Thyroid gland (tissue), 4 donors: ENCODE measurements around the gene CAPG. TPM values are rescaled to one million over a fixed set of nuclear protein-coding genes. Genes with fewer than 3 reads are reported as not detected.
"Not testable (repeated sequence)": the region's sequence is repeated elsewhere in the genome, so short reads cannot be mapped to it uniquely, and the experiment has no call there.

ENCODE experiments used
- DNase-seq, 2 donors: peaks; one replicate each; pipeline ENCODE4 v3.0.0-alpha.2; 2019
- H3K27ac ChIP-seq, 3 donors: fragments of 200-600 bp; sonication (generic); 1 replicate in 2 of 3; 2 replicates in 1 of 3; pipeline ENCODE4 v1.5.1; 2016 to 2019; ENCODE audit warnings: mild to moderate bottlenecking in 1 of 3, moderate library complexity in 1 of 3
- H3K27me3 ChIP-seq: fragments of 200-600 bp; sonication (generic); one replicate; pipeline ENCODE4 v1.5.1; 2019
- H3K36me3 ChIP-seq, 2 donors: fragments of 200-600 bp; sonication (generic); one replicate each; pipeline ENCODE4 v1.5.1; 2016 to 2019
- H3K4me1 ChIP-seq, 2 donors: fragments of 200-600 bp; sonication (generic); one replicate each; pipeline ENCODE4 v1.5.1; 2017 to 2019
- H3K4me3 ChIP-seq, 3 donors: fragments of 200-600 bp; sonication (generic); replicated peaks in 1 of 3; 1 replicate in 2 of 3; 2 replicates in 1 of 3; pipeline ENCODE4 v1.5.1; 2016; ENCODE audit warnings: mild to moderate bottlenecking in 1 of 3
- H3K9me3 ChIP-seq: fragments of 200-600 bp; sonication (generic); one replicate; pipeline ENCODE4 v1.5.1; 2017
- CTCF ChIP-seq, 6 experiments: fragments of 200-600 bp in 3 of 6; fragments of 450-650 bp in 3 of 6; sonication (generic) in 3 of 6; IDR thresholded peaks; one replicate each; pipeline ENCODE4 v1.5.1; 2016 to 2019; ENCODE audit warnings: antibody characterized with exemption in 6 of 6, mild to moderate bottlenecking in 2 of 6, inconsistent platforms in 1 of 6, moderate library complexity in 1 of 6
- POLR2A ChIP-seq, 2 donors: fragments of 450-650 bp; IDR thresholded peaks; one replicate each; pipeline ENCODE4 v1.6.1; 2017; ENCODE audit warnings: antibody characterized with exemption in 2 of 2, mild to moderate bottlenecking in 2 of 2, moderate library complexity in 1 of 2
- WGBS, 2 donors: methylation state at CpG; one replicate each; pipeline ENCODE4 v1.1.5; 2017; 5-methylcytosine and 5-hydroxymethylcytosine counted together
- intact Hi-C: fragments of 100-400 bp; cut with DNase I; formaldehyde crosslinking; loops from one replicate; pipeline ENCODE4 v1.15.1; 2023
- total RNA-seq, 4 donors: library from RNA; depleted of rRNA; stranded (reverse); fragments of >200 nt; gene quantifications; one replicate each; pipeline ENCODE4 v1.2.3, GENCODE V29; 2016

The CAPG gene
- total RNA-seq, 4 donors from 2014 or later = 155 to 257 (median 225) TPM

GRCh38 chr2:85444629-85445172 is 34.5 kb upstream of the CAPG start:
- Histone ChIP-seq H3K27ac (peak overlapping the region; percentile 36 to 70 (median 65)), H3K9me3 (no peaks in the 10 kb centered on the region), H3K4me3 (no peak overlapping the region), H3K36me3 (no peaks in the 10 kb centered on the region), H3K27me3 (no peaks in the 10 kb centered on the region), H3K4me1 (peaks cover 12 to 31% of the 10 kb centered on the region in 2 donors)
- DNase-seq = no peak
- intact Hi-C loops = no loop called here
- WGBS, 2 donors = 84 to 93% methylated on average over 6 of the region's 6 CpGs
- TF ChIP-seq CTCF (IDR thresholded peaks at IDR 0.05) = no peak
- no peak for TF ChIP-seq POLR2A (IDR thresholded peaks at IDR 0.05)

- H3K36me3 ChIP-seq = no peaks in the 10 kb centered on the region
- H3K9me3 ChIP-seq = no peaks in the 10 kb centered on the region
- H3K4me1 ChIP-seq = peaks cover 38 to 59% of the 10 kb centered on the region in 2 donors
- H3K4me3 ChIP-seq = no peak overlapping the region
- DNase-seq = no peak
- TF ChIP-seq POLR2A (IDR thresholded peaks at IDR 0.05) (no peak), CTCF (IDR thresholded peaks at IDR 0.05) (no peak)
- H3K27me3 ChIP-seq = no peaks in the 10 kb centered on the region
- peak overlapping the region in 1 of 3 donors; percentile 99 for H3K27ac ChIP-seq
- 73 to 79% methylated on average over 4 of the region's 4 CpGs for WGBS, 2 donors
- intact Hi-C loops = no loop called here
Measured at GRCh38 chr2:85441864-85442263, 31.7 kb upstream of the CAPG start.

GRCh38 chr2:85440729-85441128 is 30.6 kb upstream of the CAPG start:
- peak; percentile 46 to 54 for DNase-seq
- Histone ChIP-seq H3K4me1 (peaks cover 46 to 64% of the 10 kb centered on the region in 2 donors), H3K9me3 (no peaks in the 10 kb centered on the region), H3K27ac (peak overlapping the region; percentile 23 to 99 (median 99)), H3K27me3 (no peaks in the 10 kb centered on the region), H3K4me3 (no peak overlapping the region), H3K36me3 (no peaks in the 10 kb centered on the region)
- intact Hi-C loops = no loop called here
- WGBS, 2 donors = 66 to 69% methylated on average over 5 of the region's 5 CpGs
- TF ChIP-seq POLR2A (IDR thresholded peaks at IDR 0.05) (no peak), CTCF (IDR thresholded peaks at IDR 0.05) (no peak)

GRCh38 chr2:85439986-85440385 is 29.8 kb upstream of the CAPG start:
- peaks cover 48 to 65% of the 10 kb centered on the region in 2 donors for H3K4me1 ChIP-seq
- H3K36me3 ChIP-seq = no peaks in the 10 kb centered on the region
- intact Hi-C loops = no loop called here
- H3K27ac ChIP-seq = peak overlapping the region; percentile 54 to 99 (median 99)
- H3K27me3 ChIP-seq = no peaks in the 10 kb centered on the region
- no peaks in the 10 kb centered on the region for H3K9me3 ChIP-seq
- 84 to 85% methylated on average over 7 of the region's 7 CpGs for WGBS, 2 donors
- no peak overlapping the region for H3K4me3 ChIP-seq
- no peak for DNase-seq
- no peak for TF ChIP-seq CTCF (IDR thresholded peaks at IDR 0.05)
- no peak for TF ChIP-seq POLR2A (IDR thresholded peaks at IDR 0.05)

GRCh38 chr2:85439569-85439968 is 29.4 kb upstream of the CAPG start:
- H3K4me3 ChIP-seq, intact Hi-C loops, H3K9me3 ChIP-seq, H3K36me3 ChIP-seq, H3K27me3 ChIP-seq, DNase-seq: not testable (repeated sequence)
- Histone ChIP-seq H3K27ac (peak overlapping the region; percentile 99 to 100 (median 99)), H3K4me1 (peaks cover 50 to 69% of the 10 kb centered on the region in 2 donors)
- WGBS, 2 donors = 89 to 91% methylated on average over 9 of the region's 9 CpGs
